HepG2 (cell line): ENCODE measurements around the gene NAA15. TPM values are rescaled to one million over a fixed set of nuclear protein-coding genes. Genes with fewer than 3 reads are reported as not detected.

Experiments
- FOXK1 ChIP-seq: sonication (generic); formaldehyde crosslinking; IDR thresholded peaks from 2 replicates; pipeline ENCODE4 v1.4.0; 2020; ENCODE audit warnings: low read depth, missing genetic modification reagents, borderline replicate concordance
- NR2C2 ChIP-seq: sonication (generic); formaldehyde crosslinking; IDR thresholded peaks from 2 replicates; pipeline ENCODE4 v1.4.0; 2020; ENCODE audit warnings: missing genetic modification reagents, mild to moderate bottlenecking, moderate library complexity, borderline replicate concordance
- RFXAP ChIP-seq: sonication (generic); formaldehyde crosslinking; IDR thresholded peaks from 2 replicates; pipeline ENCODE4 v1.4.0; 2020; ENCODE audit warnings: missing genetic modification reagents, borderline replicate concordance
- SIX4 ChIP-seq: sonication (generic); formaldehyde crosslinking; IDR thresholded peaks from 2 replicates; pipeline ENCODE4 v1.4.0; 2020; ENCODE audit warnings: missing genetic modification reagents
- SMAD3 ChIP-seq: sonication (generic); formaldehyde crosslinking; IDR thresholded peaks from 2 replicates; pipeline ENCODE4 v1.4.0; 2020; ENCODE audit warnings: missing genetic modification reagents
- SOX13 ChIP-seq, 3 experiments: fragments of 450-650 bp in 1 of 3; sonication (generic) in 1 of 3; formaldehyde crosslinking in 1 of 3; IDR thresholded peaks in 2 of 3; conservative IDR thresholded peaks in 1 of 3; 2 replicates each; pipeline versions ENCODE4 v1.5.0 to v1.6.1; 2016 to 2020; ENCODE audit warnings: antibody characterized with exemption in 1 of 3, mild to moderate bottlenecking in 1 of 3, missing compliant biosample characterization in 1 of 3, missing genetic modification reagents in 1 of 3, moderate library complexity in 1 of 3
- TBX3 ChIP-seq: fragments of 450-650 bp; IDR thresholded peaks from 2 replicates; pipeline ENCODE4 v1.6.1; 2017; ENCODE audit warnings: antibody characterized with exemption, mild to moderate bottlenecking, inconsistent platforms, borderline replicate concordance
- U2AF1 ChIP-seq: fragments of 200-400 bp; formaldehyde crosslinking; optimal IDR thresholded peaks from 2 replicates; pipeline ENCODE3; 2017; ENCODE audit warnings: mild to moderate bottlenecking, low read depth, low read length
- ZBTB1 ChIP-seq: sonication (generic); formaldehyde crosslinking; IDR thresholded peaks from 2 replicates; pipeline ENCODE4 v1.4.0; 2020; ENCODE audit warnings: missing genetic modification reagents, borderline replicate concordance
- ZBTB42 ChIP-seq: sonication (generic); formaldehyde crosslinking; IDR thresholded peaks from 2 replicates; pipeline ENCODE4 v1.5.0; 2020; ENCODE audit warnings: mild to moderate bottlenecking, missing genetic modification reagents
- ZNF180 ChIP-seq: sonication (generic); formaldehyde crosslinking; IDR thresholded peaks from 2 replicates; pipeline ENCODE4 v1.4.0; 2020; ENCODE audit warnings: low read depth, missing genetic modification reagents, borderline replicate concordance
- ZNF558 ChIP-seq: sonication (generic); formaldehyde crosslinking; IDR thresholded peaks from 2 replicates; pipeline ENCODE4 v1.9.0; 2022; ENCODE audit warnings: mild to moderate bottlenecking, missing genetic modification reagents, borderline replicate concordance
- ZNF605 ChIP-seq: sonication (generic); formaldehyde crosslinking; IDR thresholded peaks from 2 replicates; pipeline ENCODE4 v1.8.0; 2022; ENCODE audit warnings: mild to moderate bottlenecking, missing genetic modification reagents
- ZNF672 ChIP-seq: sonication (generic); formaldehyde crosslinking; IDR thresholded peaks from 2 replicates; pipeline ENCODE4 v1.8.1; 2022; ENCODE audit warnings: missing genetic modification reagents
- ZSCAN22 ChIP-seq: sonication (generic); formaldehyde crosslinking; IDR thresholded peaks from 2 replicates; pipeline ENCODE4 v1.4.0; 2020; ENCODE audit warnings: mild to moderate bottlenecking, missing genetic modification reagents
- polyA plus RNA-seq, 8 experiments: library from polyadenylated mRNA; depleted of rRNA in 3 of 8; stranded (reverse) in 7 of 8; unstranded in 1 of 8; fragments of >200 nt; fragmentation: Illumina TruSeq in 4 of 8; extraction: Trizol in 4 of 8; gene quantifications; 2 replicates each; pipeline versions ENCODE4 v1.2.1 to v1.2.3, GENCODE V29; 2011 to 2016; ENCODE audit warnings: low read depth in 4 of 8, missing spikeins in 1 of 8, mixed read lengths in 1 of 8; ENCODE audit not compliant: insufficient read depth in 1 of 8
- total RNA-seq, 5 experiments: library from RNA; depleted of rRNA; stranded (reverse); fragments of >200 nt; fragmentation: Illumina TruSeq; extraction: Trizol; gene quantifications; 2 replicates each; pipeline ENCODE4 v1.2.3, GENCODE V29; 2016; ENCODE audit warnings: low read depth in 1 of 5
- TF ChIP-seq, protein P1 (sequence below): sonication (generic); formaldehyde crosslinking; conservative IDR thresholded peaks from 2 replicates; pipeline ENCODE4 v1.4.0; 2020; ENCODE audit warnings: missing genetic modification reagents
- TF ChIP-seq, protein P2 (sequence below): sonication (generic); formaldehyde crosslinking; IDR thresholded peaks from 2 replicates; pipeline ENCODE4 v1.4.0; 2020; ENCODE audit warnings: missing genetic modification reagents, low read depth, mild to moderate bottlenecking, borderline replicate concordance
- TF ChIP-seq, protein P3 (sequence below): sonication (generic); formaldehyde crosslinking; IDR thresholded peaks from 2 replicates; pipeline ENCODE4 v1.4.0; 2020; ENCODE audit warnings: missing genetic modification reagents
- TF ChIP-seq, protein P4 (sequence below): sonication (generic); formaldehyde crosslinking; IDR thresholded peaks from 2 replicates; pipeline ENCODE4 v1.8.1; 2023; ENCODE audit warnings: missing genetic modification reagents, inconsistent platforms, borderline replicate concordance
- TF ChIP-seq, protein P5 (sequence below): sonication (generic); formaldehyde crosslinking; IDR thresholded peaks from 2 replicates; pipeline ENCODE4 v1.4.0; 2020; ENCODE audit warnings: missing genetic modification reagents, borderline replicate concordance

The NAA15 gene
- total and polyA plus RNA-seq, 2 of the 13 experiments (the other 11 are each of a cell fraction or from before 2014, with no cell fraction given): 6.2 to 50.2 TPM

DNA sequence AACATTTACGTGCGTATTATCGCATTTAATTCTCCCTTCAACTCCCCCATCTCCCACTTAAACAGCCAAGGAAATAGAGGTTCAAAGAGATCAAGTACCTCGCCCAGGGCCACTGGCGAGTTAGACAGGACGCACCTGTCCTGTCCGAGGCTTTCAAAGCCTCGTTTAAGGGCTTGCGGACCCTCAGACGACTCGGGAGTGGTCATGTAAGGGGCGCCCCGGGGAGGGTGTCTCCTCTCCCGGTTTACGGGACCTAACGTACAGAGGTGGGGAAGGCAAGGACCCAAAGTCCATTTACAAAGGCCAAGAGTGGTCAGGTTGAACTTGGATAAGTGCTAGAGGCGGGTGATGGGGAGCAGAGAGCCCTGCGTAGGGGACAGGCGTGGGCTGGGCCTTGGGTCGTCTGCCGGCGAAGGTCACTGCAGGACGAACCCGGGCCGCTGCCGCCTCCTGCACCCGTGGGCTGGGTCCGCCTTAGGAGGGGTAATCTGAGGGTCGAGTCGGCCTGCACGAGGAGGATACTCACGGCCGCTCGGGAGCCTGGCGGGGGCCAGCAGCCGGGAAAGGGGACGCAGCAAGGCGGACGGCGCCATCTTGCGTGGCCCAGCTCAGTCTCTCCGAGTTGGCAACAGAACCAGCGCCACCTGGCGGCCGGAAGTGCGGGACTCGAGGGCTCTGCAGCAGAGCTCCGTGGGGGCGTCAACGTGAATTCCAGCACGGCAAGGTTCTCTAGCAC lies 5.9 kb upstream of the NAA15 start (continued):
- TF ChIP-seq, protein P1, sequence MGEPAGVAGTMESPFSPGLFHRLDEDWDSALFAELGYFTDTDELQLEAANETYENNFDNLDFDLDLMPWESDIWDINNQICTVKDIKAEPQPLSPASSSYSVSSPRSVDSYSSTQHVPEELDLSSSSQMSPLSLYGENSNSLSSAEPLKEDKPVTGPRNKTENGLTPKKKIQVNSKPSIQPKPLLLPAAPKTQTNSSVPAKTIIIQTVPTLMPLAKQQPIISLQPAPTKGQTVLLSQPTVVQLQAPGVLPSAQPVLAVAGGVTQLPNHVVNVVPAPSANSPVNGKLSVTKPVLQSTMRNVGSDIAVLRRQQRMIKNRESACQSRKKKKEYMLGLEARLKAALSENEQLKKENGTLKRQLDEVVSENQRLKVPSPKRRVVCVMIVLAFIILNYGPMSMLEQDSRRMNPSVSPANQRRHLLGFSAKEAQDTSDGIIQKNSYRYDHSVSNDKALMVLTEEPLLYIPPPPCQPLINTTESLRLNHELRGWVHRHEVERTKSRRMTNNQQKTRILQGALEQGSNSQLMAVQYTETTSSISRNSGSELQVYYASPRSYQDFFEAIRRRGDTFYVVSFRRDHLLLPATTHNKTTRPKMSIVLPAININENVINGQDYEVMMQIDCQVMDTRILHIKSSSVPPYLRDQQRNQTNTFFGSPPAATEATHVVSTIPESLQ: 0 out of 2 replicates have a peak, but pooled peaks have one; percentile 46
- TF ChIP-seq SOX13 (IDR thresholded peaks at IDR 0.05) (no peak), SOX13 (CRISPR knock-in tag; conservative IDR thresholded peaks at IDR 0.05 in 1 of 2, IDR thresholded peaks at IDR 0.05 in 1 of 2) (peak in 1 of 2 experiments; percentile 38; a peak in 1 of 4 replicates), ZBTB1 (CRISPR knock-in tag) (no peak), ZNF672 (no peak), SMAD3 (CRISPR knock-in tag) (no peak), ZBTB42 (0 out of 2 replicates have a peak, but pooled peaks have one; percentile 62), NR2C2 (CRISPR knock-in tag) (peak; percentile 70; the same call in 1 of the 2 replicates), ZSCAN22 (CRISPR knock-in tag) (no peak), ZNF605 (CRISPR knock-in tag) (peak; percentile 73), TBX3 (no peak), ZNF558 (CRISPR knock-in tag) (no peak), U2AF1 (no peak), SIX4 (CRISPR knock-in tag) (peak; percentile 43; the same call in 1 of the 2 replicates), ZNF180 (CRISPR knock-in tag) (no peak), RFXAP (CRISPR knock-in tag) (0 out of 2 replicates have a peak, but pooled peaks have one; percentile 75), FOXK1 (CRISPR knock-in tag) (peak; percentile 81)
- TF ChIP-seq, protein P2, sequence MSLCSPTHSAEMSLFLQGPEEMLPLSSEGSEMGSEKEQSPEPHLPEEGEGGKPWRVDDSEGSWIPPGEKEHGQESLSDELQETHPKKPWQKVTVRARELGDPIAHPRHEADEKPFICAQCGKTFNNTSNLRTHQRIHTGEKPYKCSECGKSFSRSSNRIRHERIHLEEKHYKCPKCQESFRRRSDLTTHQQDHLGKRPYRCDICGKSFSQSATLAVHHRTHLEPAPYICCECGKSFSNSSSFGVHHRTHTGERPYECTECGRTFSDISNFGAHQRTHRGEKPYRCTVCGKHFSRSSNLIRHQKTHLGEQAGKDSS (CRISPR knock-in tag): no peak; the same call in 1 of the 2 replicates
- TF ChIP-seq, protein P3, sequence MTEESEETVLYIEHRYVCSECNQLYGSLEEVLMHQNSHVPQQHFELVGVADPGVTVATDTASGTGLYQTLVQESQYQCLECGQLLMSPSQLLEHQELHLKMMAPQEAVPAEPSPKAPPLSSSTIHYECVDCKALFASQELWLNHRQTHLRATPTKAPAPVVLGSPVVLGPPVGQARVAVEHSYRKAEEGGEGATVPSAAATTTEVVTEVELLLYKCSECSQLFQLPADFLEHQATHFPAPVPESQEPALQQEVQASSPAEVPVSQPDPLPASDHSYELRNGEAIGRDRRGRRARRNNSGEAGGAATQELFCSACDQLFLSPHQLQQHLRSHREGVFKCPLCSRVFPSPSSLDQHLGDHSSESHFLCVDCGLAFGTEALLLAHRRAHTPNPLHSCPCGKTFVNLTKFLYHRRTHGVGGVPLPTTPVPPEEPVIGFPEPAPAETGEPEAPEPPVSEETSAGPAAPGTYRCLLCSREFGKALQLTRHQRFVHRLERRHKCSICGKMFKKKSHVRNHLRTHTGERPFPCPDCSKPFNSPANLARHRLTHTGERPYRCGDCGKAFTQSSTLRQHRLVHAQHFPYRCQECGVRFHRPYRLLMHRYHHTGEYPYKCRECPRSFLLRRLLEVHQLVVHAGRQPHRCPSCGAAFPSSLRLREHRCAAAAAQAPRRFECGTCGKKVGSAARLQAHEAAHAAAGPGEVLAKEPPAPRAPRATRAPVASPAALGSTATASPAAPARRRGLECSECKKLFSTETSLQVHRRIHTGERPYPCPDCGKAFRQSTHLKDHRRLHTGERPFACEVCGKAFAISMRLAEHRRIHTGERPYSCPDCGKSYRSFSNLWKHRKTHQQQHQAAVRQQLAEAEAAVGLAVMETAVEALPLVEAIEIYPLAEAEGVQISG (CRISPR knock-in tag): peak; percentile 93
- TF ChIP-seq, protein P4, sequence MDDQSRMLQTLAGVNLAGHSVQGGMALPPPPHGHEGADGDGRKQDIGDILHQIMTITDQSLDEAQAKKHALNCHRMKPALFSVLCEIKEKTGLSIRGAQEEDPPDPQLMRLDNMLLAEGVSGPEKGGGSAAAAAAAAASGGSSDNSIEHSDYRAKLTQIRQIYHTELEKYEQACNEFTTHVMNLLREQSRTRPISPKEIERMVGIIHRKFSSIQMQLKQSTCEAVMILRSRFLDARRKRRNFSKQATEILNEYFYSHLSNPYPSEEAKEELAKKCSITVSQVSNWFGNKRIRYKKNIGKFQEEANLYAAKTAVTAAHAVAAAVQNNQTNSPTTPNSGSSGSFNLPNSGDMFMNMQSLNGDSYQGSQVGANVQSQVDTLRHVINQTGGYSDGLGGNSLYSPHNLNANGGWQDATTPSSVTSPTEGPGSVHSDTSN: 0 out of 2 replicates have a peak, but pooled peaks have one; percentile 65
- TF ChIP-seq, protein P5, sequence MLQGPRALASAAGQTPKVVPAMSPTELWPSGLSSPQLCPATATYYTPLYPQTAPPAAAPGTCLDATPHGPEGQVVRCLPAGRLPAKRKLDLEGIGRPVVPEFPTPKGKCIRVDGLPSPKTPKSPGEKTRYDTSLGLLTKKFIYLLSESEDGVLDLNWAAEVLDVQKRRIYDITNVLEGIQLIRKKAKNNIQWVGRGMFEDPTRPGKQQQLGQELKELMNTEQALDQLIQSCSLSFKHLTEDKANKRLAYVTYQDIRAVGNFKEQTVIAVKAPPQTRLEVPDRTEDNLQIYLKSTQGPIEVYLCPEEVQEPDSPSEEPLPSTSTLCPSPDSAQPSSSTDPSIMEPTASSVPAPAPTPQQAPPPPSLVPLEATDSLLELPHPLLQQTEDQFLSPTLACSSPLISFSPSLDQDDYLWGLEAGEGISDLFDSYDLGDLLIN (CRISPR knock-in tag): 0 out of 2 replicates have a peak, but pooled peaks have one; percentile 23
